Measurements from ENCODE around the gene PPP1R3D.
"Not testable (repeated sequence)": the region's sequence is repeated elsewhere in the genome, so short reads cannot be mapped to it uniquely, and the experiment has no call there.

The PPP1R3D gene

DNA sequence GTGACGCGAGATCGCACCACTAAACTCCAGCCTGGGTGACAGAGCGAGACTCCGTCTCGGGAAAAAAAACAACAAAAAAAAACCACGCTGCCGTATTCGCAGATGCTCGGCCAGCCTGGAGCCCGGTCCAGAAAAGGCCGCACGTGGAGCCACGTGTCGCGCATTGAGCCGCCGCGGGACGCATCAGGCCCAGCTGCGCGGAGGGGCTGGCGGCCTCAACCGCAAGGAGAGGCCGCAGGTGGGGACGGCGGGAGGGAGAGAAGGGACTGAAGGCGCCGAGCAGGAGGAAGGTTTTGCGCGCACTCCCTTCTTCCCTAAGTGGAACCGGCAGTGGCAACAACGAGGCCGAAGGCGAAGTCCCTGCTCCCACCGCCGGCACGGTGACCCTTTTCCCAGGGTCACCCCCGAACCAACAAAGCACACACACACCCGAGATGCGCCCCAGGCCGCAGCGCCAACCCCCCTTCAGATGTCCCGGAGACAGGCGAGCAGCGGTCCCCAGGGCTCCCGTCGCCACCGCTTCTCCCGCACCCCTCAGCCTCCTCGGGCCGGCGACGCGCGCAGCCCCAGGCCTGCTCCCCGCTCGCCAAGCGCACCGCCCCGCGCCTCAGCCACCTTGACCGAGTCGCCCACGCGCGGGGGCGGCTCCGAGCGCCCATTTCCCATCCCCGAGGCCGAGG is 7.3 kb downstream of the PPP1R3D start:
- DNase-seq (ENCODE audit: low read depth in 1 of 2, low spot score in 1 of 2): peak in 1 of 2 experiments; percentile 55
- in situ Hi-C loops (cut with HindIII; ENCODE audit: low pct_unique_long_range_greater_than_20kb, low sequenced_read_pairs): no loop called here
- TF ChIP-seq JUND (IDR thresholded peaks at IDR 0.05; ENCODE audit: low read depth): no peak

- in situ Hi-C loops (cut with HindIII; ENCODE audit: low pct_unique_long_range_greater_than_20kb, low sequenced_read_pairs): no loop called here
- DNase-seq (ENCODE audit: low read depth in 1 of 2, low spot score in 1 of 2): peak in 1 of 2 experiments; percentile 68
- 0 out of 2 replicates have a peak, but pooled peaks have one; percentile 16 for TF ChIP-seq JUND (IDR thresholded peaks at IDR 0.05; ENCODE audit: low read depth)
Observed at GRCh38 chr20:59931511-59932312, 8.4 kb downstream of the PPP1R3D start.

DNA sequence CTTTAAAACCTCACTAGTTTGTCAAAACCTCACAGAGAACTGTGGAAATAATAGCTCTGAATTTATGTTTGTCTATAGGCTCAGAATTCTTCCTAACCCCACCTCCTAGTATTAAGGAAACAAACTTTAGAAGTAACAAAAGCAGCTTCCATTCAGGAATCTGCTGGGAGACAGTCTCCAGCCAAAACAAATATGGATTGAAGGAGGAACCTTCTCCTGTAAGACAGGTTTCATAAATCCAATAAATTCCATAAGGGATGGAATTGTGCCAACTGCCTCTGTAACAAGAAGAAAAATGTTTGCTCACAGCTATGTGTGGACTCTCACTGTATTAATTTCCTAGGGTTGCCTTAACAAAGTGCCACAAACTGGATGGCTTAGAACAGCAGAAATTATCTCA is 14.2 kb downstream of the PPP1R3D start:
- in situ Hi-C loops (cut with HindIII; ENCODE audit: low pct_unique_long_range_greater_than_20kb, low sequenced_read_pairs): no loop called here
- peak; percentile 84 for TF ChIP-seq JUND (IDR thresholded peaks at IDR 0.05; ENCODE audit: low read depth)
- peak; percentile 70 to 99 for DNase-seq (ENCODE audit: low read depth in 1 of 2, low spot score in 1 of 2)

GRCh38 chr20:59925359-59925758 is 14.7 kb downstream of the PPP1R3D start:
- no peak for TF ChIP-seq JUND (IDR thresholded peaks at IDR 0.05; ENCODE audit: low read depth)
- in situ Hi-C loops (cut with HindIII; ENCODE audit: low pct_unique_long_range_greater_than_20kb, low sequenced_read_pairs): no loop called here
- no peak for DNase-seq (ENCODE audit: low read depth in 1 of 2, low spot score in 1 of 2)

DNA sequence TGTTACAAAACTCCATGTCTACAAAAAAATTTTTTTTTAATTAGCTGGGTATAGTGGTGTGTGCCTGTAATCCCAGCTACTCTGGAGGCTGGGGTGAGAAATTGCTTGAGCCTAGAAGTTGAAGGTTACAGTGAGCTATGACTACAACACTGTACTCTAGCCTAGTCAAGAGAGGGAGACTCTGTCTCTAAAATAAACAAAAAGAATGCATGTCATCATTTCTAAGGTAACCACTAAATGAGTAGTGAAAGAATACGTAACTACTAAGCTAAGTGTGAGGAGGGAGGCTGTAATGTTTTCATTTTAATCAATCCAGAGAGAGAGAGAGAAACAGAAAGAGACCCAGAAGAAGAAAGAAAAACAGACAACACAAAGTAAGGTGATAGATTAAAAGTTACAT is 16.6 kb downstream of the PPP1R3D start:
- in situ Hi-C loops (cut with HindIII; ENCODE audit: low pct_unique_long_range_greater_than_20kb, low sequenced_read_pairs): no loop called here
- no peak for TF ChIP-seq JUND (IDR thresholded peaks at IDR 0.05; ENCODE audit: low read depth)

DNA sequence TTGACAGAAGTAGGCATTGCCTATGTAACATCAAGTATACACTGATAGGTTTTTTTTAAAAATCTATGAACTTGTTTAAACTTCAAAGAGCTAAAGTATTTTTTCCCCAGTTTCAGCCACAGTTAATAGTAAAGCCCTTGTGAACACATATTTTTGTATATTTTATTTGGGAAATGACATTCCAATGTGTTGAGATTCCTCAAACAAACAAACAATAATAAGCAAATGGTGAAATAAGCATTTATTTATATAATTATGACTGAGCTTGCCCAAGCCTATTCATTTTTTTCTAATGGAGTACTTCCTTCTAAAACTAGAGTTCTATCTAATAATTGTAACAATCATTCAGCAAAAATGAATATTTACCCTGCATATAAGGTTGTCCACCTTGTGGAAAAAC is 19.2 kb downstream of the PPP1R3D start:
- in situ Hi-C loops (cut with HindIII; ENCODE audit: low pct_unique_long_range_greater_than_20kb, low sequenced_read_pairs): no loop called here
- DNase-seq (ENCODE audit: low read depth in 1 of 2, low spot score in 1 of 2): no peak
- no peak for TF ChIP-seq JUND (IDR thresholded peaks at IDR 0.05; ENCODE audit: low read depth)

More for the DNA sequence above, 16.6 kb downstream of the PPP1R3D start:
- no peak for DNase-seq (ENCODE audit: low read depth in 1 of 2, low spot score in 1 of 2)

DNA sequence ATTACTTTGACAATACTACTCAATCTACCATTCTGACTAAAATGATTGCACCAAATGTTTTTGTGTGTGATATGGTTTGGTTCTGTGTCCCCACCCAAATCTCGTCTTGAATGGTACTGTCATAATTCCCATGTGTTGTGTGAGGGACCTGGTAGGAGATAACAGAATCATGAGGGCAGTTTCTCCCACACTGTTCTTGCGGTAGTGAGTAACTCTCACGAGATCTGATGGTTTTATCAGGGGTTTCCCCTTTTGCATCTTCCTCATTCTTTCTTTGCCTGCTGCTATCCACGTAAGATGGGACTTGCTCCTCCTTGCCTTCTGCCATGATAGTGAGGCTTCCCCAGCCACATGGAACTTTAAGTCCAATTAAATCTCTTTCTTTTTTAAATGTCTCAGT is 27.5 kb downstream of the PPP1R3D start:
- in situ Hi-C loops (cut with HindIII; ENCODE audit: low pct_unique_long_range_greater_than_20kb, low sequenced_read_pairs): no loop called here
- DNase-seq (ENCODE audit: low read depth in 1 of 2, low spot score in 1 of 2): no peak
- no peak for TF ChIP-seq JUND (IDR thresholded peaks at IDR 0.05; ENCODE audit: low read depth)

DNA sequence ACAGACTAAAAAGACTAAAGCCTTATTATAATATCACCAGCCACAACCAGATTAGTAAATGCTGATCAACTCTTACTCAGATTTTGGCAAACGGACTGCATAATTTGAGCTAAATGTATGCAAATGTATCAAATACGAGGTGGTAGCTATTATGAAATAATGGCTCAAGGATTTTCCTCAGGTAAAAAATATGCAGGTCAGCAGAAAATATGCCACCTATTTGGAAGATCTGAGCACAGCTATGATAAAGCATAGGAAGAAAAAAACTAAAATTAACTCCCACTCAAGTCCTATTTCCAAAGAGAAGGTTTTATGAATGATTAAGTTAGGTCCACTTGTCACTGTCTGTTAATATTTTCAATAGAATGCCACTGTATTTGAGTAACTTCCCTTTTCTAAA is 29.1 kb downstream of the PPP1R3D start:
- no peak for DNase-seq (ENCODE audit: low read depth in 1 of 2, low spot score in 1 of 2)
- in situ Hi-C loops (cut with HindIII; ENCODE audit: low pct_unique_long_range_greater_than_20kb, low sequenced_read_pairs): no loop called here
- TF ChIP-seq JUND (IDR thresholded peaks at IDR 0.05; ENCODE audit: low read depth): no peak

DNA sequence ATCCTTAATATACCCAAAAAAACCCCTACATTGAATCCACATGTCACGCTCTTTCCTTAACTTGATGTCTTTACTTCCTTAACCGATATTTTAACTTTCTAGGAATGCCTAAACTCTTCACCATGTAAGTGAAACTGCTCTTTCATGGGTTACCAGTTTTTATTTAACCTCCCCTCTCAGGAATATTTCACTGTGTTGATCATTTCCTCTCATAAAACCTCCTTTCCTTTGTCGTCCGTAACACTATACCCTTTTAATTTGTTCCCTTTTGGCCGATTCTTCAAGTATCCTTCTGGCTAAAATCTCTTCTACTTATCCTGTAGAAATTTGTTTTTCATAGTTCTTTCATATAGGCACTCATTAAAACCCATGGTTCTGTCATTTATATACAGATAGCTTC is 31.2 kb downstream of the PPP1R3D start:
- TF ChIP-seq JUND (IDR thresholded peaks at IDR 0.05; ENCODE audit: low read depth): no peak
- in situ Hi-C loops (cut with HindIII; ENCODE audit: low pct_unique_long_range_greater_than_20kb, low sequenced_read_pairs): no loop called here
- no peak for DNase-seq (ENCODE audit: low read depth in 1 of 2, low spot score in 1 of 2)

DNA sequence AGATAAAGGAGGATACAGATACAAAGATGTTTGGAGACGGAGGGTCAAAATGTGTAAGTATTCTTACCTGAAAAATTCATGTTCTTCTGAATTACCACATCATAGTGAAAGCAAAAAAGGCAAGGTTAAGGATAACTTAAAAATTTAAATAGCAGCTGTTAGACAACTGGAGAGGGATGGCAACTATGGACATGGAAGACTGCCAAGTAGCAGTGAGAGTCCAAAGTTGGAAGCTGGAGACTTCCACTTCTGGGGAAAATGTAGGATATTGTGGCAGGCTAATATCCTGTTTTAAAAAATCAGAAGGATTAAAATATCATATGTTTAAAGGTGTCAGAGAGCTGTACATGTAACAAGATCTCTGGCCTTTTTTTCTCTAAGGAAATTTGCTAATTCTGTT is 36.5 kb downstream of the PPP1R3D start:
- no peak for TF ChIP-seq JUND (IDR thresholded peaks at IDR 0.05; ENCODE audit: low read depth)
- in situ Hi-C loops (cut with HindIII; ENCODE audit: low pct_unique_long_range_greater_than_20kb, low sequenced_read_pairs): no loop called here
- no peak for DNase-seq (ENCODE audit: low read depth in 1 of 2, low spot score in 1 of 2)

GRCh38 chr20:59902470-59902869 is 37.6 kb downstream of the PPP1R3D start:
- in situ Hi-C loops (cut with HindIII; ENCODE audit: low pct_unique_long_range_greater_than_20kb, low sequenced_read_pairs): no loop called here
- no peak for TF ChIP-seq JUND (IDR thresholded peaks at IDR 0.05; ENCODE audit: low read depth)
- DNase-seq (ENCODE audit: low read depth in 1 of 2, low spot score in 1 of 2): no peak

- no peak for DNase-seq (ENCODE audit: low read depth in 1 of 2, low spot score in 1 of 2)
- in situ Hi-C loops (cut with HindIII; ENCODE audit: low pct_unique_long_range_greater_than_20kb, low sequenced_read_pairs): no loop called here
Observed at GRCh38 chr20:59895908-59896307, 44.2 kb downstream of the PPP1R3D start.

GRCh38 chr20:59891581-59891980 is 48.5 kb downstream of the PPP1R3D start:
- DNase-seq (ENCODE audit: low read depth in 1 of 2, low spot score in 1 of 2): no peak
- in situ Hi-C loops (cut with HindIII; ENCODE audit: low pct_unique_long_range_greater_than_20kb, low sequenced_read_pairs): no loop called here

More at GRCh38 chr20:59895908-59896307, 44.2 kb downstream of the PPP1R3D start:
- TF ChIP-seq JUND (IDR thresholded peaks at IDR 0.05; ENCODE audit: low read depth): no peak

DNA sequence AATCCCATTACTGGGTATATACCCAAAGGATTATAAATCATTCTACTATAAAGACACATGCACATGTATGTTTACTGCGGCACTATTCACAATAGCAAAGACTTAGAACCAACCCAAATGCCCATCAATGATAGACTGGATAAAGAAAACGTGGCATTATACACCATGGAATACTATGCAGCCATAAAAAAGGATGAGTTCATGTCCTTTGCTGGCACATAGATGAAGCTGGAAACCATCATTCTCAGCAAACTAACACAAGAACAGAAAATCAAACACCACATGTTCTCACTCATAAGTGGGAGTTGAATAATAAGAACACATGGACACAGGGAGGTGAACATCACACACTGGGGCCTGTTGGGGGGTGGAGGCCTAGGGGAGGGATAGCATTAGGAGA is 50.1 kb downstream of the PPP1R3D start:
- DNase-seq (ENCODE audit: low read depth in 1 of 2, low spot score in 1 of 2); in situ Hi-C loops (cut with HindIII; ENCODE audit: low pct_unique_long_range_greater_than_20kb, low sequenced_read_pairs): not testable (repeated sequence)

More at GRCh38 chr20:59891581-59891980, 48.5 kb downstream of the PPP1R3D start:
- TF ChIP-seq JUND (IDR thresholded peaks at IDR 0.05; ENCODE audit: low read depth): no peak
